ENCODE data around the gene GBGT1. TPM values are rescaled to one million over a fixed set of nuclear protein-coding genes. Genes with fewer than 3 reads are reported as not detected.
A peak's percentile ranks its signal among the peaks of the same experiment; 100 is the strongest.

GBGT1 gene
- total RNA-seq, 6 experiments from 2014 or later: 1.1 to 2.8 (median 1.7) TPM

DNA sequence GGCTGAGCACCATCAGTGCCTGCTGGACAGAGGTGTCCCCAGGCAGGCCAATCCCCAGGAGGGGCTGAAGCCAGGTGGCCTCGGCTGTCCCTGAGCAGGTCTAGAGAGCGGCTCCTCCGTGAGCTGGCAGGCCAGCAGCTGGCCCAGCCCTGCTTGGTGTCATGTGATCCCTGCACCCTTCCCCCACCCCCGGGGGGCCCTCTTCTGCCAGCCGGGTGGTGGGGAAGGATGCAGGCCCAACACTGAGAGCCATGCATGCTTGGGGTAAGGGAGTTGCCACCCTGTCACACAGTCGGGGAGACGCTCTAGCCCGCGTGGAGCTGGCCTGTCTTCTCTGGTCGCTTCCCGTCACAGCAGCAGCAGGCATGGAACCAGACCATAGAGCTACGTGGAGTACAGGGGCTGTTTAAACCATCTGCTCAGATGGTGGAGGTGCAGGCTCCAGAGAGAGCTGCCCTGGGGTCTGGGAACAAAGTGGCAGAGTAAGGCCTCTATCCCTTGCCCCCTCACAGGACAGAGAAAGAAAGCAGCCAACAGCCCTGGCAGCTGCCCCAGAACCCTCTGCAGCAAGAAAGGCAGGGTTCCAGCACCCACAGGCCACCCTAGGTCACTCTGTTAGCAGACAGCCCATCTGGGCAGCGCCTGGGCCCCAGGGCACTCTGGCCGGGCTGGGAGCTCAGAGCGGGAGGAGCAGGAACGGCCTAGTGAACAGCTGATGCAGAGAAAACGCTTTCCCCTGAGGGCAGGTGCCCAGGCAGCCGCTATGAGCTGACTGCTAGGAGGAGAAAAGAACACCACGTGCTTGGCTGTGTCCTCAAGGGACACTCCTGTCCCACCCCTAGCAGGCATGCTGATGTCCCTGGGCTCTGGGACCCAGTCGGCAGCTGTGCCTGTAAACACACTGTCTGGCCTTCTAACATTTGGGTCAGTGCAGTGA lies 49.5 kb downstream of the GBGT1 start:
- peak; percentile 75 for DNase-seq
- Mint-ChIP-seq H3K36me3 (ENCODE audit: low read depth) (no peaks in the 10 kb centered on the region; the same call in 1 of the 2 replicates), H3K9me3 (no peaks in the 10 kb centered on the region), H3K4me1 (ENCODE audit: low read depth) (peaks cover 38% of the 10 kb centered on the region), H3K4me3 (peak overlapping the region; percentile 62), H3K27me3 (ENCODE audit: insufficient read depth) (no peaks in the 10 kb centered on the region; the same call in 1 of the 2 replicates), H3K27ac (peak overlapping the region; percentile 82)
- TF ChIP-seq, protein P1, sequence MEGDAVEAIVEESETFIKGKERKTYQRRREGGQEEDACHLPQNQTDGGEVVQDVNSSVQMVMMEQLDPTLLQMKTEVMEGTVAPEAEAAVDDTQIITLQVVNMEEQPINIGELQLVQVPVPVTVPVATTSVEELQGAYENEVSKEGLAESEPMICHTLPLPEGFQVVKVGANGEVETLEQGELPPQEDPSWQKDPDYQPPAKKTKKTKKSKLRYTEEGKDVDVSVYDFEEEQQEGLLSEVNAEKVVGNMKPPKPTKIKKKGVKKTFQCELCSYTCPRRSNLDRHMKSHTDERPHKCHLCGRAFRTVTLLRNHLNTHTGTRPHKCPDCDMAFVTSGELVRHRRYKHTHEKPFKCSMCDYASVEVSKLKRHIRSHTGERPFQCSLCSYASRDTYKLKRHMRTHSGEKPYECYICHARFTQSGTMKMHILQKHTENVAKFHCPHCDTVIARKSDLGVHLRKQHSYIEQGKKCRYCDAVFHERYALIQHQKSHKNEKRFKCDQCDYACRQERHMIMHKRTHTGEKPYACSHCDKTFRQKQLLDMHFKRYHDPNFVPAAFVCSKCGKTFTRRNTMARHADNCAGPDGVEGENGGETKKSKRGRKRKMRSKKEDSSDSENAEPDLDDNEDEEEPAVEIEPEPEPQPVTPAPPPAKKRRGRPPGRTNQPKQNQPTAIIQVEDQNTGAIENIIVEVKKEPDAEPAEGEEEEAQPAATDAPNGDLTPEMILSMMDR (IDR thresholded peaks at IDR 0.05): no peak

DNA sequence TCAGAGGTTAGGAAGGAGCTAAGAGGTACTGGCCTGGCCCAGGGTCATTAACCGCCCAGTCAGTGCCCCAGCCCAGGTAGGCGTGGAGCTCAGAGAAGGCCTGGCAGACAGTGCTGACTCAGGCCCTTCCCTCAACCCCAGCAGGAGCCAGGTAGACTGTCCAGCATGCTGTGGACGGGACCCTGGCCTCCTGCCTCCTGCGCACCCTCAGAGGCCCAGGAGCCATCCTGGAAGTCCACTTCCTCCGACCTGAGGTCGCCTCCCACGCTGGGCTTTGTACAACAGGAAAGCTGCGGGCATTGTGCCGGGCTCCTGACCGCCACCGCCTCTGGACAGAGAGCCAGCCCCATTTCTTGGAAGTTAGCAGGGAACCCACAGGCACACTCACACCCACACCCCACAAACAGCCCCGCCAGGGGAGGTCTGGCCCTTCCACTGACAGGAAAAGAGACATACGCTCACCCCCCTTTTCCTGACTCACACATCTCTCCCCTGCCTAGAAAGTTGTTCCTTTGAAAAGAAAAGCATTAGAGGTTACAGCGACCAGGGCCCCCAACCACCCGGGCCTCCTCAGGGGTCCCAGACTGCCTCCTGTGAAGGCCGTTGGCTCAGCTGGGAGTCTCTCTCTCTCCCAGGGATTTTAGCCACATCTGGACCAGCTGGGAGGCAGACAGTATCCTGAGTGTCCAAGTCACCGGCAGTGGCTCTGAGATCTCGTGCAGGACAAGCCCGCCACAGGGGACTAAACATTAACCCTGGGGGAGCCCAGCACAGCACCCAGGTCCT lies 50.4 kb downstream of the GBGT1 start:
- peak; percentile 46 for DNase-seq
- Mint-ChIP-seq H3K4me1 (ENCODE audit: low read depth) (peaks cover 29% of the 10 kb centered on the region), H3K4me3 (peak overlapping the region; percentile 62), H3K27ac (peak overlapping the region; percentile 82), H3K9me3 (no peaks in the 10 kb centered on the region), H3K27me3 (ENCODE audit: insufficient read depth) (no peaks in the 10 kb centered on the region; the same call in 1 of the 2 replicates), H3K36me3 (ENCODE audit: low read depth) (no peaks in the 10 kb centered on the region; the same call in 1 of the 2 replicates)
- TF ChIP-seq, protein P1 (IDR thresholded peaks at IDR 0.05): no peak

GRCh38 chr9:133112663-133113026 lies 51.1 kb downstream of the GBGT1 start:
- TF ChIP-seq, protein P1 (IDR thresholded peaks at IDR 0.05): no peak
- Mint-ChIP-seq H3K9me3 (no peaks in the 10 kb centered on the region), H3K4me3 (no peak overlapping the region), H3K4me1 (ENCODE audit: low read depth) (peaks cover 26% of the 10 kb centered on the region), H3K36me3 (ENCODE audit: low read depth) (no peaks in the 10 kb centered on the region; the same call in 1 of the 2 replicates), H3K27ac (0 out of 2 replicates have a peak overlapping the region, but pooled peaks have one; percentile 31), H3K27me3 (ENCODE audit: insufficient read depth) (no peaks in the 10 kb centered on the region; the same call in 1 of the 2 replicates)
- no peak for DNase-seq

GRCh38 chr9:133111808-133112662 lies 51.7 kb downstream of the GBGT1 start:
- Mint-ChIP-seq H3K27ac (no peak overlapping the region), H3K4me3 (no peak overlapping the region), H3K9me3 (no peaks in the 10 kb centered on the region), H3K27me3 (ENCODE audit: insufficient read depth) (no peaks in the 10 kb centered on the region; the same call in 1 of the 2 replicates), H3K4me1 (ENCODE audit: low read depth) (peaks cover 22% of the 10 kb centered on the region), H3K36me3 (ENCODE audit: low read depth) (no peaks in the 10 kb centered on the region; the same call in 1 of the 2 replicates)
- DNase-seq: no peak
- TF ChIP-seq, protein P1 (IDR thresholded peaks at IDR 0.05): no peak

All from HFFc6 (cell line).